ENCODE results near the gene BRD3.

Gene BRD3

GRCh38 chr9:134060546-134060945, 7.3 kb downstream of the BRD3 start:
- TF ChIP-seq CTCF (conservative IDR thresholded peaks at IDR 0.05), result no peak
- H3K27ac ChIP-seq, result peak overlapping the region; percentile 100; the same call in 1 of the 2 replicates

GRCh38 chr9:134059661-134060395, 8.0 kb downstream of the BRD3 start:
- peak overlapping the region; percentile 100 for H3K27ac ChIP-seq
- TF ChIP-seq CTCF (conservative IDR thresholded peaks at IDR 0.05), result no peak

- no peak for TF ChIP-seq CTCF (conservative IDR thresholded peaks at IDR 0.05)
- H3K27ac ChIP-seq, result peak overlapping the region; percentile 100
These were observed 8.6 kb downstream of the BRD3 start for GRCh38 chr9:134059188-134059641.

- H3K27ac ChIP-seq, result peak overlapping the region; percentile 100
- TF ChIP-seq CTCF (conservative IDR thresholded peaks at IDR 0.05), result no peak
These were observed 9.1 kb downstream of the BRD3 start for GRCh38 chr9:134058716-134059115.

- TF ChIP-seq CTCF (conservative IDR thresholded peaks at IDR 0.05), result no peak
- peak overlapping the region; percentile 100 for H3K27ac ChIP-seq
These were observed 9.8 kb downstream of the BRD3 start for GRCh38 chr9:134057751-134058701.

- H3K27ac ChIP-seq, result peak overlapping the region; percentile 100
- no peak for TF ChIP-seq CTCF (conservative IDR thresholded peaks at IDR 0.05)
These were observed 10.5 kb downstream of the BRD3 start for GRCh38 chr9:134057307-134057657.

All from VCaP (cell line).